GM18517 (cell line): ENCODE results near the gene MUS81.

Source experiments
- ATAC-seq: cut with Tn5 transposase; IDR thresholded peaks from one replicate; pipeline ENCODE4 v1.9.1; 2021; ENCODE audit warnings: mild to moderate bottlenecking, moderate library complexity; ENCODE audit not compliant: unreplicated experiment

Gene MUS81

GRCh38 chr11:65871811-65872548 is 11.7 kb downstream of the MUS81 start:
- no peak for ATAC-seq

GRCh38 chr11:65872586-65873317 is 12.5 kb downstream of the MUS81 start, which contains the start of gene EFEMP2:
TSS of gene EFEMP2 (minus strand) at chr11:65872800. CDS start at chr11:65872354, 446 bp downstream.
- no peak for ATAC-seq

GRCh38 chr11:65873318-65874156 is 13.3 kb downstream of the MUS81 start:
- peak; percentile 77 for ATAC-seq

GRCh38 chr11:65879617-65880016 is 19.4 kb downstream of the MUS81 start, which contains the start of gene CTSW:
TSS of gene CTSW (plus strand) at chr11:65879837. CDS start at chr11:65879855, 18 bp downstream.
- ATAC-seq = no peak

GRCh38 chr11:65880027-65880426 is 19.8 kb downstream of the MUS81 start:
- no peak for ATAC-seq

- no peak for ATAC-seq
Measured at GRCh38 chr11:65880844-65881421, 20.7 kb downstream of the MUS81 start.

GRCh38 chr11:65882120-65883057 is 22.2 kb downstream of the MUS81 start:
- ATAC-seq = no peak

GRCh38 chr11:65883058-65883761 is 23.0 kb downstream of the MUS81 start:
- no peak for ATAC-seq

- no peak for ATAC-seq
Measured at GRCh38 chr11:65883786-65884715, 23.8 kb downstream of the MUS81 start.

GRCh38 chr11:65884716-65885092 is 24.5 kb downstream of the MUS81 start:
- ATAC-seq = no peak

- no peak for ATAC-seq
Measured at GRCh38 chr11:65885231-65885630, 25.0 kb downstream of the MUS81 start.

GRCh38 chr11:65885808-65886536 is 25.7 kb downstream of the MUS81 start:
- no peak for ATAC-seq

- no peak for ATAC-seq
Measured at GRCh38 chr11:65886826-65887722, 26.8 kb downstream of the MUS81 start.

GRCh38 chr11:65887723-65888162 is 27.5 kb downstream of the MUS81 start:
- no peak for ATAC-seq

- ATAC-seq = peak; percentile 41
Measured at GRCh38 chr11:65888163-65888814, 28.1 kb downstream of the MUS81 start, which contains the start of gene FIBP. TSS of gene FIBP (minus strand) at chr11:65888471. CDS start at chr11:65888418, 53 bp downstream.
